Suprapubic skin (tissue), 4 donors: Measurements from ENCODE around the gene TOR2A. TPM values are rescaled to one million over a fixed set of nuclear protein-coding genes. Genes with fewer than 3 reads are reported as not detected.

Experiments used
- DNase-seq, 2 donors: peaks; one replicate each; pipeline ENCODE4 v3.0.0-alpha.2; 2019; ENCODE audit warnings: low spot score in 2 of 2
- H3K27ac ChIP-seq: fragments of 200-600 bp; sonication (generic); one replicate; pipeline ENCODE4 v1.5.1; 2019
- H3K27me3 ChIP-seq: fragments of 200-600 bp; sonication (generic); one replicate; pipeline ENCODE4 v1.5.1; 2019
- H3K36me3 ChIP-seq: fragments of 200-600 bp; sonication (generic); one replicate; pipeline ENCODE4 v1.5.1; 2019
- H3K4me1 ChIP-seq: fragments of 200-600 bp; sonication (generic); one replicate; pipeline ENCODE4 v1.5.1; 2019
- H3K4me3 ChIP-seq: fragments of 200-600 bp; sonication (generic); one replicate; pipeline ENCODE4 v1.5.1; 2019; ENCODE audit warnings: mild to moderate bottlenecking
- H3K9me3 ChIP-seq: fragments of 200-600 bp; sonication (generic); one replicate; pipeline ENCODE4 v1.5.1; 2019
- EP300 ChIP-seq: sonication (generic); formaldehyde crosslinking; IDR thresholded peaks from one replicate; pipeline ENCODE4 v1.6.1; 2017; ENCODE audit warnings: antibody characterized with exemption
- POLR2A ChIP-seq, 2 donors: fragments of 450-650 bp; IDR thresholded peaks; one replicate each; pipeline ENCODE4 v1.6.1; 2017; ENCODE audit warnings: antibody characterized with exemption in 2 of 2, mild to moderate bottlenecking in 2 of 2, moderate library complexity in 2 of 2
- POLR2AphosphoS5 ChIP-seq, 3 donors: sonication (generic); formaldehyde crosslinking; IDR thresholded peaks; one replicate each; pipeline ENCODE4 v1.6.1; 2017; ENCODE audit warnings: antibody characterized with exemption in 3 of 3
- WGBS: methylation state at CpG from one replicate; pipeline ENCODE4 v1.1.5; 2018; 5-methylcytosine and 5-hydroxymethylcytosine counted together
- total RNA-seq, 4 donors: library from RNA; depleted of rRNA; stranded (reverse); fragments of >200 nt; gene quantifications; one replicate each; pipeline ENCODE4 v1.1.0, GENCODE V29; 2016
- TF ChIP-seq, protein P1 (sequence below), 2 donors: fragments of 200-600 bp in 1 of 2; fragments of 450-650 bp in 1 of 2; sonication (generic) in 1 of 2; IDR thresholded peaks; one replicate each; pipeline ENCODE4 v1.5.1; 2016 to 2019; ENCODE audit warnings: antibody characterized with exemption in 2 of 2, mild to moderate bottlenecking in 1 of 2, moderate library complexity in 1 of 2

TOR2A gene
- total RNA-seq, 4 donors from 2014 or later = 16.1 to 24.3 (median 19.3) TPM

DNA sequence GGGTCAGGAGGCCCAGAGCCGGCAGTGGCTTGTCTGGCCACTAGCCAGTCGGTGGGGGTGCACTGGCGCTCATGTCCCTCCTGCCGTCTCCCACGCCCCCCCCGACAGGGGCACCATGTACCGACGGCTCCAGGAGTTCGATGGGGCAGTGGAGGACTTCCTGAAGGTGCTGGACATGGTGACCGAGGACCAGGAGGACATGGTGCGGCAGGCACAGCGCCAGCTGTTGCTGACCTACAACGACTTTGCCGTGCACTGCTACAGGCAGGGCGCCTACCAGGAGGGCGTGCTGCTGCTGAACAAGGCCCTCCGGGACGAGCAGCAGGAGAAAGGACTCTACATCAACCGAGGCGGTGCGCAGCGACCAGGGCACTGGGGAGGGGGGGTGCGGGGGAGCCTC lies 11.1 kb downstream of the TOR2A start:
- WGBS = 45% methylated on average over 17 of the region's 23 CpGs
- DNase-seq = no peak
- Histone ChIP-seq H3K27me3 (no peaks in the 10 kb centered on the region), H3K27ac (no peak overlapping the region), H3K36me3 (no peaks in the 10 kb centered on the region), H3K4me3 (no peak overlapping the region), H3K9me3 (no peaks in the 10 kb centered on the region), H3K4me1 (peaks cover 21% of the 10 kb centered on the region)
- TF ChIP-seq POLR2A (IDR thresholded peaks at IDR 0.05) = no peak
- no peak for TF ChIP-seq EP300
- TF ChIP-seq, protein P1, sequence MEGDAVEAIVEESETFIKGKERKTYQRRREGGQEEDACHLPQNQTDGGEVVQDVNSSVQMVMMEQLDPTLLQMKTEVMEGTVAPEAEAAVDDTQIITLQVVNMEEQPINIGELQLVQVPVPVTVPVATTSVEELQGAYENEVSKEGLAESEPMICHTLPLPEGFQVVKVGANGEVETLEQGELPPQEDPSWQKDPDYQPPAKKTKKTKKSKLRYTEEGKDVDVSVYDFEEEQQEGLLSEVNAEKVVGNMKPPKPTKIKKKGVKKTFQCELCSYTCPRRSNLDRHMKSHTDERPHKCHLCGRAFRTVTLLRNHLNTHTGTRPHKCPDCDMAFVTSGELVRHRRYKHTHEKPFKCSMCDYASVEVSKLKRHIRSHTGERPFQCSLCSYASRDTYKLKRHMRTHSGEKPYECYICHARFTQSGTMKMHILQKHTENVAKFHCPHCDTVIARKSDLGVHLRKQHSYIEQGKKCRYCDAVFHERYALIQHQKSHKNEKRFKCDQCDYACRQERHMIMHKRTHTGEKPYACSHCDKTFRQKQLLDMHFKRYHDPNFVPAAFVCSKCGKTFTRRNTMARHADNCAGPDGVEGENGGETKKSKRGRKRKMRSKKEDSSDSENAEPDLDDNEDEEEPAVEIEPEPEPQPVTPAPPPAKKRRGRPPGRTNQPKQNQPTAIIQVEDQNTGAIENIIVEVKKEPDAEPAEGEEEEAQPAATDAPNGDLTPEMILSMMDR (IDR thresholded peaks at IDR 0.05) = no peak
- no peak for TF ChIP-seq POLR2AphosphoS5 (IDR thresholded peaks at IDR 0.05)

DNA sequence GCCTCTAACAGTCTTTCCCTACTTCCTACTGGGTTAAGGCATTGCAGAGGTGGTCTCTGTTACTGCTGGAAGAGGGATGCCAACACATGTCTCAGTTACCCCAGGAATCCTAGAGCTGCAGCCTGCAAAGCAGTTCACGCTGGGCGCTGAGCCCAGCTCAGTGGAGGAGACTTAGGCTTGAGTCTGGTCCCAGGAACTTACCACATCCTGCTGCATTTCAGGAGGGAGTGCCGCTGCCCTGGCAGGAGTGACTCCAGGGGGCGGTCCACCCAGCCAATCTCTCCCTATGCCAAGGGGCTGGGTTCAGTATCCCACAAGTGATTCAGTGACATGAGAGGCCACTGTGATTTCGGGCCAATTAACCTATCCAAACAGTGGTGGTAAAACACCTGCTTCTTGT lies 11.7 kb downstream of the TOR2A start:
- TF ChIP-seq EP300 = no peak
- TF ChIP-seq, protein P1 (IDR thresholded peaks at IDR 0.05) = no peak
- no peak for TF ChIP-seq POLR2AphosphoS5 (IDR thresholded peaks at IDR 0.05)
- TF ChIP-seq POLR2A (IDR thresholded peaks at IDR 0.05) = no peak
- Histone ChIP-seq H3K27ac (no peak overlapping the region), H3K4me1 (peaks cover 21% of the 10 kb centered on the region), H3K4me3 (no peak overlapping the region), H3K9me3 (no peaks in the 10 kb centered on the region), H3K36me3 (no peaks in the 10 kb centered on the region), H3K27me3 (no peaks in the 10 kb centered on the region)
- DNase-seq = no peak
- 70% methylated on average over 1 of the region's 5 CpGs for WGBS

DNA sequence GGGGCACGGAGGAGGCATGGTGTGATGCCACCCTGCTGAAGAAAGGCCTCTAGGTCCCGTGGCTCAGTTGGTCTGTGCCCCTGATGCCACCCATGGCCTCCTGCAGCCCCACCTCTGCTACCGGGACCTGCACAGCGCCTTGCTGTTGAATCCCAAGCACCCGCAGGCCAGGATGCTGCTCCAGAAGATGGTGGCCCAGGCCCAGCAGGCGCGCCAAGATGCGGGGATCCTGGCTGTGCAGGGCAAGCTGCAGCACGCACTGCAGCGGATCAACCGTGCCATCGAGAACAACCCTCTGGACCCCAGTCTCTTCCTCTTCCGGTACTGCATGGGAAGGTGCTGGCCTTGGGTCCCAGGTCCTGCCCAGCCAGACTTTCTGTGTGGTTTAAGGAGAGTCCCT lies 12.1 kb downstream of the TOR2A start:
- 91% methylated on average over 8 of the region's 13 CpGs for WGBS
- H3K9me3 ChIP-seq = no peaks in the 10 kb centered on the region

DNA sequence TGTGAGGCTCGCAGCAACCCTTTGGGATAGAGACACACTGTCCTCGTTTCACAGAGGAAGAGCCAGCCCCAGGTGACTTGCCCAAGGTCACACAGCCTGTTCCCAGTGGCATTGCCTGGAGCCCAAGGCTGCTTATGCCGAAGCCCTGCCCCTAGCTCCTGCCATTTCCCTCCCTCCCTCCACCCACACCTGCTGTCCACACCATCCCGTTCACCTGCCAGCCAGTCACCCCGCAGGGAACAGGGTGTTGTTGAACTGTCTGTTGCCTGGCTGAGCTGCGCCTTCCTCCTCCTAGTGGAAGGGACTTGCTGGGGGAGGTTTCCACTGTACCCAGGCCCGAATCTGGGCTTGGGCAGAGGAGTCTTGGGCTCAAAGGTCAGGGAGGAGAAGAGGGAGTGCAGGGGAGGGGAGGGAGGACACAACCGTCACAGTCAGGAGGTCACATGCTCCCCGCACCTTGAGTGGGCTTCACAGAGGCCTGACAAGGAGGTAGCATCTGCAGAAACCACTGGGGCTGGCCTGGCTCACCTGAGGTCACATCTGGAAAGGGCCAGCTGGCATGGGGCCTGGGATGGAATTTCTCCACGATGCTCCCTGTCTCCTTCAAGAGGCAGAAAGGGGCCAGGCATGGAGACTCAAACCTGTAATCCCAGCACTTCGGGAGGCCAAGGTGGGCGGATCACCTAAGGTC lies 12.9 kb downstream of the TOR2A start:
- TF ChIP-seq POLR2AphosphoS5 (IDR thresholded peaks at IDR 0.05) = no peak
- TF ChIP-seq, protein P1 (IDR thresholded peaks at IDR 0.05) = no peak
- no peak for TF ChIP-seq EP300
- TF ChIP-seq POLR2A (IDR thresholded peaks at IDR 0.05) = no peak
- no peaks in the 10 kb centered on the region for H3K9me3 ChIP-seq
- H3K27me3 ChIP-seq = no peaks in the 10 kb centered on the region
- peak overlapping the region; percentile 19 for H3K27ac ChIP-seq
- no peak overlapping the region for H3K4me3 ChIP-seq
- 68% methylated on average over 12 of the region's 12 CpGs for WGBS
- DNase-seq = no peak
- no peaks in the 10 kb centered on the region for H3K36me3 ChIP-seq
- H3K4me1 ChIP-seq = peaks cover 21% of the 10 kb centered on the region

More for the DNA sequence above, 12.1 kb downstream of the TOR2A start:
- no peaks in the 10 kb centered on the region for H3K36me3 ChIP-seq
- H3K27ac ChIP-seq = no peak overlapping the region
- no peak for DNase-seq
- no peak overlapping the region for H3K4me3 ChIP-seq
- peaks cover 21% of the 10 kb centered on the region for H3K4me1 ChIP-seq
- no peaks in the 10 kb centered on the region for H3K27me3 ChIP-seq
- TF ChIP-seq POLR2AphosphoS5 (IDR thresholded peaks at IDR 0.05) = no peak
- TF ChIP-seq, protein P1 (IDR thresholded peaks at IDR 0.05) = no peak
- TF ChIP-seq EP300 = no peak
- no peak for TF ChIP-seq POLR2A (IDR thresholded peaks at IDR 0.05)

DNA sequence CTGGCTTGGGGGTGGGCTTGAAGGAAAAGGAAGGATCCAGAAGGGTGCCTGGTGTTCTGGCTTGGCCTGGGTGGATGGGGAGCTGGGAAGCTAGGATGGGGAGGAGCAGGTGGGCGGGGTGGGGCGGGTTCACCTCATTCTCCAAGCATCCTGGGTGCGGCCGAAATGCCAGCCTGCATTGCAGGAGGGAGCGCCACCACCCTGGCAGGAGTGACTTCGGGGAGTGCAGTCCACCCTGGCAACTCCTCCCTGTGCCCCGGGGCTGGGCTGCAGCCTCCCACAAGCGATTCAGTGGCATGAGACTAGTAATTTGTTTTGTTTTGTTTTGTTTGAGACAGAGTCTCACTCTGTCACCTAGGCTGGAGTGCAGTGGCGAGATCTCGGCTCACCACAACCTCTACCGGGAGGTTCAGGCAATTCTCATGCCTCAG lies 13.7 kb downstream of the TOR2A start:
- no peak for DNase-seq
- TF ChIP-seq EP300 (no peak), POLR2AphosphoS5 (IDR thresholded peaks at IDR 0.05) (no peak), POLR2A (IDR thresholded peaks at IDR 0.05) (no peak)
- TF ChIP-seq, protein P1 (IDR thresholded peaks at IDR 0.05) = no peak

More for the DNA sequence above, 13.7 kb downstream of the TOR2A start:
- H3K9me3 ChIP-seq = no peaks in the 10 kb centered on the region
- H3K27ac ChIP-seq = peak overlapping the region; percentile 19
- no peak overlapping the region for H3K4me3 ChIP-seq
- WGBS = 9% methylated on average over 4 of the region's 11 CpGs
- H3K4me1 ChIP-seq = peaks cover 22% of the 10 kb centered on the region
- no peaks in the 10 kb centered on the region for H3K27me3 ChIP-seq
- H3K36me3 ChIP-seq = no peaks in the 10 kb centered on the region
